HK-2 (cell line): Measurements from ENCODE around the gene APOC3.
"Not testable (repeated sequence)": the region's sequence is repeated elsewhere in the genome, so short reads cannot be mapped to it uniquely, and the experiment has no call there.

Experiments
- DNase-seq: peaks from one replicate; pipeline ENCODE4 v3.0.0-alpha.2; 2018; ENCODE audit not compliant: unreplicated experiment

Gene APOC3

DNA sequence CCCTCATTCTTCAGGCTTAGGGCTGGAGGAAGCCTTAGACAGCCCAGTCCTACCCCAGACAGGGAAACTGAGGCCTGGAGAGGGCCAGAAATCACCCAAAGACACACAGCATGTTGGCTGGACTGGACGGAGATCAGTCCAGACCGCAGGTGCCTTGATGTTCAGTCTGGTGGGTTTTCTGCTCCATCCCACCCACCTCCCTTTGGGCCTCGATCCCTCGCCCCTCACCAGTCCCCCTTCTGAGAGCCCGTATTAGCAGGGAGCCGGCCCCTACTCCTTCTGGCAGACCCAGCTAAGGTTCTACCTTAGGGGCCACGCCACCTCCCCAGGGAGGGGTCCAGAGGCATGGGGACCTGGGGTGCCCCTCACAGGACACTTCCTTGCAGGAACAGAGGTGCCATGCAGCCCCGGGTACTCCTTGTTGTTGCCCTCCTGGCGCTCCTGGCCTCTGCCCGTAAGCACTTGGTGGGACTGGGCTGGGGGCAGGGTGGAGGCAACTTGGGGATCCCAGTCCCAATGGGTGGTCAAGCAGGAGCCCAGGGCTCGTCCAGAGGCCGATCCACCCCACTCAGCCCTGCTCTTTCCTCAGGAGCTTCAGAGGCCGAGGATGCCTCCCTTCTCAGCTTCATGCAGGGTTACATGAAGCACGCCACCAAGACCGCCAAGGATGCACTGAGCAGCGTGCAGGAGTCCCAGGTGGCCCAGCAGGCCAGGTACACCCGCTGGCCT is 641 bp downstream of the APOC3 start:
- no peak for DNase-seq

DNA sequence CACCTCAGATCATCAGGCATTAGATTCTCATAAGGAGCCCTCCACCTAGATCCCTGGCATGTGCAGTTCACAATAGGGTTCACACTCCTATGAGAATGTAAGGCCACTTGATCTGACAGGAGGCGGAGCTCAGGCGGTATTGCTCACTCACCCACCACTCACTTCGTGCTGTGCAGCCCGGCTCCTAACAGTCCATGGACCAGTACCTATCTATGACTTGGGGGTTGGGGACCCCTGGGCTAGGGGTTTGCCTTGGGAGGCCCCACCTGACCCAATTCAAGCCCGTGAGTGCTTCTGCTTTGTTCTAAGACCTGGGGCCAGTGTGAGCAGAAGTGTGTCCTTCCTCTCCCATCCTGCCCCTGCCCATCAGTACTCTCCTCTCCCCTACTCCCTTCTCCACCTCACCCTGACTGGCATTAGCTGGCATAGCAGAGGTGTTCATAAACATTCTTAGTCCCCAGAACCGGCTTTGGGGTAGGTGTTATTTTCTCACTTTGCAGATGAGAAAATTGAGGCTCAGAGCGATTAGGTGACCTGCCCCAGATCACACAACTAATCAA is 2.2 kb downstream of the APOC3 start:
- no peak for DNase-seq

DNA sequence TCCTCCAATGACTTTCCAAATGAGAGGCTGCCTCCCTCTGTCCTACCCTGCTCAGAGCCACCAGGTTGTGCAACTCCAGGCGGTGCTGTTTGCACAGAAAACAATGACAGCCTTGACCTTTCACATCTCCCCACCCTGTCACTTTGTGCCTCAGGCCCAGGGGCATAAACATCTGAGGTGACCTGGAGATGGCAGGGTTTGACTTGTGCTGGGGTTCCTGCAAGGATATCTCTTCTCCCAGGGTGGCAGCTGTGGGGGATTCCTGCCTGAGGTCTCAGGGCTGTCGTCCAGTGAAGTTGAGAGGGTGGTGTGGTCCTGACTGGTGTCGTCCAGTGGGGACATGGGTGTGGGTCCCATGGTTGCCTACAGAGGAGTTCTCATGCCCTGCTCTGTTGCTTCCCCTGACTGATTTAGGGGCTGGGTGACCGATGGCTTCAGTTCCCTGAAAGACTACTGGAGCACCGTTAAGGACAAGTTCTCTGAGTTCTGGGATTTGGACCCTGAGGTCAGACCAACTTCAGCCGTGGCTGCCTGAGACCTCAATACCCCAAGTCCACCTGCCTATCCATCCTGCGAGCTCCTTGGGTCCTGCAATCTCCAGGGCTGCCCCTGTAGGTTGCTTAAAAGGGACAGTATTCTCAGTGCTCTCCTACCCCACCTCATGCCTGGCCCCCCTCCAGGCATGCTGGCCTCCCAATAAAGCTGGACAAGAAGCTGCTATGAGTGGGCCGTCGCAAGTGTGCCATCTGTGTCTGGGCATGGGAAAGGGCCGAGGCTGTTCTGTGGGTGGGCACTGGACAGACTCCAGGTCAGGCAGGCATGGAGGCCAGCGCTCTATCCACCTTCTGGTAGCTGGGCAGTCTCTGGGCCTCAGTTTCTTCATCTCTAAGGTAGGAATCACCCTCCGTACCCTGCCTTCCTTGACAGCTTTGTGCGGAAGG is 2.9 kb downstream of the APOC3 start:
- DNase-seq = no peak

DNA sequence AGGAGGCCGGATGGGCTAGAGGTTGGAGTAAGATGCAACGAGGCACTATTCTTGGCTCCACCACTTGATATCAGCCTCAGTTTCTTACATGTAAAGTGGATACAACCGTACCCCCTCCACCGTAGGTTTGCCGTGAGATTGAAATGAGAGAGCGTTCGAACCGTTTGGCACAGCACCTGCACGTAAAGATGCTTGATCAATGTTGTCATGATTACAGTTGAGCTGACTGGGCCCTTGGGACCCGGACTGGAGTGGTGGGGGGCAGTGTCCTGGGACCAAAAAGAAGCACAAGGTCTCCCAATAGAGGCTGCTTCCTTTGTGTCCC is 3.7 kb downstream of the APOC3 start:
- no peak for DNase-seq

DNA sequence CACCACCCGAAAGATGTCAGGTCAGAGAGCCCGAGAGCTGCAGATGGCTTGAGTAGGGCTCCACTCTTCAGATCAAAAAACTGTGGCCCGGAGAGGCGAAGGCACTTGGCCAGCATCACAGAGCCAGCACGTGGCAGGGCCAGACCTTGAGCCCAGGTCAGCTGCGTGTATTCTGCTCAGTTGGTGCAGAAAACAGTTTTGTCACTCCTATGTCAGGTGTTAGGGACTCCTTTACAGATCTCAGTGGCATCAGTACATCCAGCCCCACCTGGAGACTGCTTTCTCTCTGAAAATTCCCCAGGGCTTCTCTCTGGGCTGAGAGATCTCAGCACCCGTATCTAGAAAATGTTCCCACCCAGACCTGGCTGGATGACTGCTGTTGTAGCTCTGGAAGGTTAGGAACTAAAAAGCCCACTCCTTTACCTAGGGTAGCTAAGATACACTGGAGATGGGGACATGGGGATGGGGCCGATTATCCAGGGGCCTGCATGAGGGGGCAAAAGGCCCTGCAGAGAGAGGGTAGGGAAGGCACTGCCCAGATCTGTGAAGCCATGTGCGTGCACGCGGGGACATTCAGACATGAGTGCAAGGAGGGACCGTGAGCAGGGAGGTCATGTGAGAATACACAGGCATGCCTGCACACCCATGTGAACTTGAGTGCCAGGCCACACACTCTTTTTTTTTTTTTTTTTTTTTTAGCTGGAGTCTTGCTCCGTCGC is 4.3 kb downstream of the APOC3 start:
- DNase-seq = no peak

DNA sequence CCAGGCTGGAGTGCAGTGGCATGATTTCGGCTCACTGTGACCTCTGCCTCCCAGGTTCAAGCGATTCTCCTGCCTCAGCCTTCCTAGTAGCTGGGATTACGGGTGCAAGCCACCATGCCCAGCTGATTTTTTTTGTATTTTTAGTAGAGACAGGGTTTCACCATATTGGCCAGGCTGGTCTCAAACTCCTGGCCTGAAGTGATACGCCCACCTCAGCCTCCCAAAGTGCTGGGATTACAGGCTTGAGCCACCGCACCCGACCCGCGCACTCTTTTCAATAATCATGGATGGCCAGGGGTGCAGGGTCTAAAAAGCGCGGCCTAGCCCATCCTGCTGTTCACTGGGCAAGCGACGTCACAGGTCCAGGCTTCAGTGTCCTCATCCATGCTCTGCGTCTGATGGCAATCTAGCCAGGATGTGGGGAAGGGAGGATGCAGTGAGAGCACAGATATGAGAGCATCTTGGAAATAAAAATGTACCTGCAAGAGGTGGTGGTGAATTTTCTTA is 4.9 kb downstream of the APOC3 start:
- DNase-seq = not testable (repeated sequence)

DNA sequence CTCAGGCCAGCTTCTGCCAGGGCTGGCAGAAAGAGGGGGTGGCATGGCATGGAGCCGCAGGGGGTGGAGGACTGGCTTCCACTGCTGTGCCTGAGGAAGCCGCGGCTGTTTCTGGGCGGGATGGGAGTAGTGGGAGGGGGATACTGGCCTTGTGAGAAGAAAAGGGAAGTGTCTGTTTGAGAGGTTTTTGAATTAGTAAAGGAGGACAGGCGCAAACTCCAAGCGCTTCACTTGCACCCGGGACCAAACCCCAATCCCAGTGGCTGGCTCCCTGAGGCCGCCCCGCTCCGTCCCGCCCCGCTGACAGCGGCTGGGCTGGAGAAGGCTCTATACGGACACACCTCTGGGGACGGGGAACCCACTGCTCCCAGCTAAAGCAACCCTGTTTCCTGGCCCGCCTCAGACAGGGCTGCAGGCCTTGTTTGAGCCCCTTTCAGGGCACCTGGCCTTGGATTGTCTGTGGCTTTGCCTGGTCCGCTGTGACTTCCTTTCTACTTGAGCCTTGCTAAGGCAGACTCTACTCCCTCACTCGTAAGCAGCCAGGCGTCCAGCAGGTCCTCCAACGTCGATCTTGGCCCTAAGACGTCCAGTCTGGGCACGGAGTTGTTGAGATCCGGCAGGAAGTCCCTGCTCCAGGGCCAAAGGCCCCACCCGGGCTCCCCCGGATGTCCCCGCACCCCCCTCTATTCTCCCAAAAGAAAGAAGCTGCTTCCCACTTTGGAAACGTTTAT is 5.5 kb downstream of the APOC3 start:
- DNase-seq = peak; percentile 3

DNA sequence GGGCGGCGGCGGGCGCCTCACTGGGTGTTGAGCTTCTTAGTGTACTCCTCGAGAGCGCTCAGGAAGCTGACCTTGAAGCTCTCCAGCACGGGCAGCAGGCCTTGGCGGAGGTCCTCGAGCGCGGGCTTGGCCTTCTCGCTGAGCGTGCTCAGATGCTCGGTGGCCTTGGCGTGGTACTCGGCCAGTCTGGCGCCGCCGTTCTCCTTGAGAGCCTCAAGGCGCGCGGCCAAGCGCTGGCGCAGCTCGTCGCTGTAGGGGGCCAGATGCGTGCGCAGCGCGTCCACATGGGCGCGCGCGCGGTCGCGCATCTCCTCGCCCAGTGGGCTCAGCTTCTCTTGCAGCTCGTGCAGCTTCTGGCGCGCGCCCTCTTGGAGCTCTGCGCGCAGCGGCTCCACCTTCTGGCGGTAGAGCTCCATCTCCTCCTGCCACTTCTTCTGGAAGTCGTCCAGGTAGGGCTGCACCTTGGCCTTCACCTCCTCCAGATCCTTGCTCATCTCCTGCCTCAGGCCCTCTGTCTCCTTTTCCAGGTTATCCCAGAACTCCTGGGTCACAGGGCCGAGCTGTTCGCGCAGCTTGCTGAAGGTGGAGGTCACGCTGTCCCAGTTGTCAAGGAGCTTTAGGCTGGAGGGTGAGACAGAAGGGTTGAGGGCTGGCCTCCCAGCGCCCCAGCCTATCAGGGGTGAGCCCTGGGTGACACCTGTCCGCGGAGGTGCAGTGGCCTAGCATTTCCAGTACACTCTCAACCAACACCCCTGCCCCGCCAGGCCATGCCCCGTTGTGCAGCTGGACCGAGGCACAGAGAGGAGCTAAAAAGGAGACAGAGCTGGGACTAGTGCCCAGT is 6.3 kb downstream of the APOC3 start:
- peak; percentile 81 for DNase-seq

DNA sequence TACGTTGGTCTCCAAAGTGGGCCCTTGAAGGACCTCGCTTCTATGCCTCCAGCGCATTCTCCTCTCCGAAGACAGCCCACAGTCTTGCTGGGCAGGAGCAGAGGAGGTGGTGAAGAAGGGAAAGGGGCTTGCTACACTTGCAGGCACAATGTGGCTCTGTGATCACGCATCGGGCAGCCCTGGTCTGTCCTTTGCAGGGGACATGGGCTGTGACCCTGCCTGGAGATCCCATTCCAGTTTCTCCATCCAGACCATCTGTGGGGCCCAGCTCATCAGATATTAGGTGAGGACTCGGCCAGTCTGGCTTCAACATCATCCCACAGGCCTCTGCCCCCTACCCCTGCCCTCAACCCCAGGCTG is 6.9 kb downstream of the APOC3 start:
- DNase-seq = no peak

DNA sequence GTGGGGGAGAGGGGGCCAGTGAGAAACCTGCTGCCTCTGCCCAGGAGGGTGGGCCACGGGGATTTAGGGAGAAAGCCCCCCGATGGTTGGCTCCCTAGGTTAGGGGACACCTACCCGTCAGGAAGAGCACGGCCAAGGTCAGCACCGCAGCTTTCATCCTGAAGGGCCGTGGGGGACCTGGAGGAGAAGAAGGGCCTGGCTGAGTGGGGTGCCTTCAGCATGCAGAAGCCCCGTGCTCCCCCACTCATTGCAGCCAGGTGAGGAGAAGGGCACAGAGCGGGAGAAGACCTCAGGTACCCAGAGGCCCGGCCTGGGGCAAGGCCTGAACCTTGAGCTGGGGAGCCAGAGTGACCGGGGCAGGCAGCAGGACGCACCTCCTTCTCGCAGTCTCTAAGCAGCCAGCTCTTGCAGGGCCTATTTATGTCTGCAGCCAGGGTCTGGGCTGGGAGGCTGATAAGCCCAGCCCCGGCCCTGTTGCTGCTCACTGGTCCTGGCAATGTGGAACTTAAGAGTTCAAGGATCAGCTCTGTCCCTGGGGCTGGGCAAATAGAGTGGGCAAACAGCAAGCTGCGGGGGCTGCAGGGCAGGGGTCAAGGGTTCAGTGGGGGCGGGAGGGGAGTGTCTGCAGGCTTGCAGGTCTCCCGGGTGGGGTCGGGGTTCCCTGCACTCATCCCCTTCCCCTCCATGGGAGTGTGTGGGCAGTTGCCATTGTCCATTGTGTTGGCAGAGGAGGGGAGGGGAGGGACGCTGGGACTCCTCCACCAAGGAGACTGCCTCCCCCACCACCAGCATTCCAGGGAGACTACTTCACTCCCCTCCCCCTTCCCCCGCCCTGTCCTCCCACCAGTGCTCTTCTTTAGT is 7.8 kb downstream of the APOC3 start, which contains the start of gene APOA1:
APOA1 (minus strand) TSS at position 392 of the 861 bp plus-strand sequence; CDS start at position 157, 235 bp downstream.
- DNase-seq = no peak

DNA sequence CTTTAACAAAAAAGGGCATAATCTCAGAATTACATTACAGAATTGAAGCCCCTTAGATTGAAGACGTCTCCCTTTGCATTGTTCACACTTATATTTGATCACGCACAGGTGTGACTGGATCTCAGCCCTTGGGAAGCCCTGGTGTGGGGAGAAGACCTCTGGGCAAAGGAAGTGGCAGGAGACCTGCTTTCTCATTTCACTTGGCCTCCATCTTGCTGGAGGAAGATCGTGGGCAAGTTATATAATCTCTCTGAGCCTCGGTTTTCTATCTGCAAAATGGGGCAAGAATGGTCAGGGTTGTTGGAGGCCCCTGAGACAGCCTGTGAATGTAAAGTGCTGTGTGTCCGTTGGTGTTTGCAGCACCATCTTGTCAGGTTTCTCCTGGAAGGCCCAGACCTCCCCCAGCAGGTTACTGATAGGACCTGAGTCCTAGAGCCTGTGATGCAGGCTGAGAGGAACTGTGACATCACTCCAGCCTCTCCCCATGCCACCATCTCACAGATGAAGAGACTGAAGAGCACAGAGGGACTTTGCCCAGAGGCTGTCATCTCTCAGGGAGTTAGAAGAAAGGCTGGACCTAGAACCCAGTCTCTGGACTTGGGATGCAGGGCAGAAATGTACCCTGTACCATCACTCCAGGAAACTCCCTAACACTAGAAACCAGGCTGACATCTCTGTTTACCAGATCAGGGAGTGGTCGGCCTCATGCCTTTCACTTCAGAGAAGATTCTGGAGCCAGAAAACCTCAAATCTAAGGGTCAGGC is 8.8 kb downstream of the APOC3 start:
- no peak for DNase-seq

DNA sequence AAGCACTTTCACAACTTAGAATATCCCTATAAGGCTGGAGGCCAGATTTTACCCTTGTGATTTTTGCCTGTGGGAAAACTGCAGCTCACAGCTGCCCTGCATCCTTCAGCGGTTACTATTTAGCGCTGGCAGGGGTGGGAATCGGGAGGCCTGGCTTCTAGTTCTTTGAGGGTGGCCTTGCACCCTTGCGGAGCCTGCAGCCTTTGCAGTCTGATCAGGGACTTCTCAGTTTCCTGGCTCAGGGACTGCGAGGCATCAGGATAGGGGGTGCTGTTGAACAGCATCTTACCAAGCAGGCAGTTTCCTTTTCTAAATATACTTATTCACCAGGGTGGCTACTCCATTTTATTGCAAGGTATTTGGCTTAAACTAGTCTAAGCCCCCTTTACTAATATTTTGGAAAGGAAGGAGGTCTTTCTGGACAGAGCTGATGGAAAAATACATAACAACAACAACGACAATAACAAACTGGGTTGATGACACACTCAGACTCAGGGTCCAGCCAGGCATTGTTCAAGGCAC is 10.6 kb downstream of the APOC3 start:
- no peak for DNase-seq

DNA sequence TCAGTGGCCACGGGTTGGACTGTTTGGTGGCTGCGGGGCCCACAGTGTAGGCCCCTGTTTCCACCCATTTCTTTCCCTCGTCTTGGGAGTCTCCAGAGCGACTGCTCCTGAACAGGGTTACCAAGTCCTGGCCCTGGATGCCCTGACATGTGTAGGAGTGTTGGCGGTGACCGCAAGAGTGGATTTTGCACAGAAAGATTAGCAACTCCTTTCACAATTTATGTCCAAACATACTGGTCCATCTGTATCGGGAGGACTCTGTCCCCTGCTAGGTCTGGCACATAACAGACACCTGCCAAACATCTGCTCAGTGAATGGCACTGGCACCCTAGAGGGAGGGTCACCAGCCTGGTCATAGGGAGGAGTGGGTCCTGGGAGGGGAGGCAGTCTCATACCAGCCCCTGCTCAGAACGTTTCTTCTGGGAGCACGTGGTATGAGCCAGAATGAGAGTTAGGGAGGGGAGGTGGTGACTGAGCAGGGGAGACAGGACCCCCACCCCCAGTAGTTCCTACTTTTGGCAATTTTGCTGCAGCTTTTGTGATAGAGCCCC is 11.1 kb downstream of the APOC3 start:
- no peak for DNase-seq

DNA sequence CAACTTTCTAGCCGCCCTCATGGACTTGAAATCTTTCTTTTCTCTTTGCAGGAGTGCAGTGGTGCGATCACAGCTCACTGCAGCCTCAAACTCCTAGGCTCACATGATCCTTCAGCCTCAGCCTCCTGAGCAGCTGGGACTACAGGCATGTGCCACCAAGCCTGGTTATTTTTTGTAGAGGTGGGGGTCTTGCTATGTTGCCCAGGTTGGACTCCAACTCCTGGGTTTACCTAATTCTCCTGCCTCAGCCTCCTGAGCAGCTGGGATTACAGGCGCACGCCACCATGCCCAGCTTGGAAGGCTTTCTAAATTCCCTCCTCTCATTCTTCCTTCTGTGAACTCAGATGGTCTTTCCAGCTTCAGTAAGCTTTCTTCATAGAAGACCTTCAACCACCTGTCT is 12.4 kb downstream of the APOC3 start:
- no peak for DNase-seq

DNA sequence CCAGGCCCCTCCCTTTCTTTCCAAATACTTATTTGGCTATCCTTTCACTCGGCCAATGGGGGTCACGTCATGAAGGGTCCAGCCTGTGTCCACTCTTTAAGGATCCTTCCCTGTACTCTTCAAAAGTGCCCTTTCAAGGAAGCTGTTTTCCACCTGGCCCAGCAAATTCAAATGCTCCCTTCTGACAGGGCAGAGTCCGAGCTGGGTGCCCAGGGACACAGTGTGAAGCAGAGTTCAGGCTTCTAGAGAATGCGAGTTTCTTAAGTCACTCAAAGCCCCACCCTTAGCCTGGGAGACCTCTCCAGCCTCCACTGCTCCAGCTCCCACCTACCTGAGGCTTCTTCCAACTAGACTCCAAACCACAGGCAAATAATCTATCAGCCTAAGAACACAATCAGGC is 13.2 kb downstream of the APOC3 start:
- DNase-seq = no peak

DNA sequence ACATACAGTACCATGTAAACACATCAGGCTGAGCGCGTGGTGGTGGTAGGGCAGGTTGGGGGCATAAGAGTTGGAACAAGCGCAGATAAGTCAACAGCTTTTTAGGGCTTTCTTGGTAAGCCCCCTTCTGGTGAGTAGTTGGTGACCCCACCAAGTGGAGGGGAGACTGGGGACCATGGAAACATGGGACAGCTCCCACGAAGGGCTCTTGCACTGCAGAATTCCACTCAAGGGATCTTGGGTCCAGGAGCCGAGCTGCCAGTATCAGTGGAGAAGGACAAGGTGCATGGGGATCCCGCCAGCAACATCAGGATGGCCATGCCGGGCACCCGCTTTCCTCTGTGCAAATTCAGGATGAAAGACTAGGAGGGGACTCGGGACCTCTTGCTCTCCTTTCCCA is 14.0 kb downstream of the APOC3 start:
- DNase-seq = no peak

DNA sequence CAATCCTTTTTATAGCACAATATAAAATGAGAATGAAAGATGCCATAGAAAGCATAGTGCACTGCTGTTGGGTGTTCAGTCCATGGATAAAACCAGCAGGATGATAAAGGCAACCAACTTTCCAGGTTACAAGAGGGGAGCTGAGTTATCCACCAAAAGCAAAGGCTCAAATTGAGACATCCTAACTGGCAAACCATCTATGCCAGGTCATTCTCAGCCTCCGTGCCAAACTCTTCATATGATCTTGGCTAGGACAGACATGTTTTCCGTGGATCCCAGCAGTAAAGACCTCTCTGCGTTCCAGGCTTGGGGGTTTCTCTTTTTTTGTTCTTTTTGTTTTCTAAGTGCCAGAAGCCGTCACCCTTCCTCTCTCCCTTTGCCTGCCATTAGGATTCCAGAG is 15.0 kb downstream of the APOC3 start:
- no peak for DNase-seq

DNA sequence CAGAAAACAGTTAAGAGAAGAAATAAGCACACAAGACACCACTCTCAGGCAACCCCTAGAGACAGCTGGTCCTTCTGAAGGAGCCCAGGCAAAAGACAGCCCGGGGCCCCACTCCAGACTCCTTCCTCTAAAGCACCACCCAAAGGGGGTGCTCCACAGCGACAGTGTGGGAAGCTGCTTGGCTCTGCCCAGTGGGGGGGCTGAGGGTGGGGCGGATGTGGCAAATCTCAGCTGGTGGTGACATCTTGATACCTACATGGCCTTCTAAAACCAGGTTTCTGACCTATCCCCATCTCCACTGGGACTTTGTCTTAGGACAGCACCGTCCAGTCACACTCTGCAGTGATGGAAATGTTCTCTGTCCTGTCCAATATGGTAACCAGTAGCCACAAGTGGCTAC is 17.9 kb downstream of the APOC3 start:
- DNase-seq = no peak
